HL-60 (cell line): ENCODE data around the gene DGLUCY.

Experiments
- DNase-seq, 2 experiments: peaks; one replicate each; pipeline ENCODE4 v3.0.0-alpha.2; 2010 to 2020; ENCODE audit warnings: low read depth in 1 of 2, low spot score in 1 of 2
- H3K27ac ChIP-seq: fragments of 250-450 bp; sonication (Bioruptor Pico); replicated peaks from 2 replicates; pipeline ENCODE4 v1.5.1; 2020; ENCODE audit warnings: mild to moderate bottlenecking, moderate library complexity
- H3K27me3 ChIP-seq: fragments of 250-450 bp; sonication (Bioruptor Pico); 2 replicates; pipeline ENCODE4 v1.5.1; 2021; ENCODE audit warnings: mild to moderate bottlenecking, moderate library complexity; ENCODE audit not compliant: insufficient read depth, poor library complexity, severe bottlenecking
- H3K4me3 ChIP-seq: replicated peaks from 2 replicates; pipeline ENCODE4 v1.5.1; 2011; ENCODE audit warnings: mild to moderate bottlenecking, control low read depth, low read length; ENCODE audit not compliant: insufficient read depth
- GABPA ChIP-seq: IDR thresholded peaks from 2 replicates; pipeline ENCODE4 v1.6.1; 2012; ENCODE audit warnings: low read depth
- POLR2AphosphoS5 ChIP-seq: IDR thresholded peaks from 2 replicates; pipeline ENCODE4 v1.6.1; 2012; ENCODE audit warnings: low read depth
- SPI1 ChIP-seq: IDR thresholded peaks from 2 replicates; pipeline ENCODE4 v1.6.1; 2012; ENCODE audit warnings: low read depth, mild to moderate bottlenecking, borderline replicate concordance
- TF ChIP-seq, protein P1 (sequence below): IDR thresholded peaks from one replicate; pipeline ENCODE4 v1.5.1; 2011; ENCODE audit warnings: low read length, control low read depth, inconsistent platforms; ENCODE audit not compliant: insufficient read depth
- TF ChIP-seq, protein P2 (sequence below): IDR thresholded peaks from 2 replicates; pipeline ENCODE4 v1.6.1; 2012; ENCODE audit warnings: low read depth; ENCODE audit not compliant: insufficient replicate concordance

The DGLUCY gene

DNA sequence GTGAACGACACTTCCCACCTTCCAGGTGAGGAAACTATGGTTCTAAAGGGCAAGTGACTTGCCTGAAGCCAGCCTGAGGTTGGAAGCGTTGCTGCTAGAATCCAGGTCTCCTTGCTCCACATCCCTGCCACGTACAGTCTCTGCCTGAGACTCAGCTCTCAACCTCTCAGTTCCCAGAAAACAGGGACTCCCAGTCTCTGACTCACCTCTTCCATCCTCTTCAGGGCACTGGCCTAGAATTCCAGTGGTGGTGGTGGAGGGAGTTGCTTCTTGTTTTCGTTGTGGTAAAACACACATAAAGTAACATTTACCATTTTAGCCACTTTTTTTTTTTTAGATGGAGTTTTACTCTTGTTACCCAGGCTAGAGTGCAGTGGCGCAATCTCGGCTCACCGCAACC is 123.3 kb downstream of the DGLUCY start:
- H3K4me3 ChIP-seq: no peak overlapping the region
- no peak for DNase-seq
- H3K27me3 ChIP-seq: no peaks in the 10 kb centered on the region
- no peak for TF ChIP-seq SPI1
- TF ChIP-seq, protein P1, sequence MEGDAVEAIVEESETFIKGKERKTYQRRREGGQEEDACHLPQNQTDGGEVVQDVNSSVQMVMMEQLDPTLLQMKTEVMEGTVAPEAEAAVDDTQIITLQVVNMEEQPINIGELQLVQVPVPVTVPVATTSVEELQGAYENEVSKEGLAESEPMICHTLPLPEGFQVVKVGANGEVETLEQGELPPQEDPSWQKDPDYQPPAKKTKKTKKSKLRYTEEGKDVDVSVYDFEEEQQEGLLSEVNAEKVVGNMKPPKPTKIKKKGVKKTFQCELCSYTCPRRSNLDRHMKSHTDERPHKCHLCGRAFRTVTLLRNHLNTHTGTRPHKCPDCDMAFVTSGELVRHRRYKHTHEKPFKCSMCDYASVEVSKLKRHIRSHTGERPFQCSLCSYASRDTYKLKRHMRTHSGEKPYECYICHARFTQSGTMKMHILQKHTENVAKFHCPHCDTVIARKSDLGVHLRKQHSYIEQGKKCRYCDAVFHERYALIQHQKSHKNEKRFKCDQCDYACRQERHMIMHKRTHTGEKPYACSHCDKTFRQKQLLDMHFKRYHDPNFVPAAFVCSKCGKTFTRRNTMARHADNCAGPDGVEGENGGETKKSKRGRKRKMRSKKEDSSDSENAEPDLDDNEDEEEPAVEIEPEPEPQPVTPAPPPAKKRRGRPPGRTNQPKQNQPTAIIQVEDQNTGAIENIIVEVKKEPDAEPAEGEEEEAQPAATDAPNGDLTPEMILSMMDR: no peak
- TF ChIP-seq GABPA: no peak
- TF ChIP-seq POLR2AphosphoS5: no peak
- TF ChIP-seq, protein P2, sequence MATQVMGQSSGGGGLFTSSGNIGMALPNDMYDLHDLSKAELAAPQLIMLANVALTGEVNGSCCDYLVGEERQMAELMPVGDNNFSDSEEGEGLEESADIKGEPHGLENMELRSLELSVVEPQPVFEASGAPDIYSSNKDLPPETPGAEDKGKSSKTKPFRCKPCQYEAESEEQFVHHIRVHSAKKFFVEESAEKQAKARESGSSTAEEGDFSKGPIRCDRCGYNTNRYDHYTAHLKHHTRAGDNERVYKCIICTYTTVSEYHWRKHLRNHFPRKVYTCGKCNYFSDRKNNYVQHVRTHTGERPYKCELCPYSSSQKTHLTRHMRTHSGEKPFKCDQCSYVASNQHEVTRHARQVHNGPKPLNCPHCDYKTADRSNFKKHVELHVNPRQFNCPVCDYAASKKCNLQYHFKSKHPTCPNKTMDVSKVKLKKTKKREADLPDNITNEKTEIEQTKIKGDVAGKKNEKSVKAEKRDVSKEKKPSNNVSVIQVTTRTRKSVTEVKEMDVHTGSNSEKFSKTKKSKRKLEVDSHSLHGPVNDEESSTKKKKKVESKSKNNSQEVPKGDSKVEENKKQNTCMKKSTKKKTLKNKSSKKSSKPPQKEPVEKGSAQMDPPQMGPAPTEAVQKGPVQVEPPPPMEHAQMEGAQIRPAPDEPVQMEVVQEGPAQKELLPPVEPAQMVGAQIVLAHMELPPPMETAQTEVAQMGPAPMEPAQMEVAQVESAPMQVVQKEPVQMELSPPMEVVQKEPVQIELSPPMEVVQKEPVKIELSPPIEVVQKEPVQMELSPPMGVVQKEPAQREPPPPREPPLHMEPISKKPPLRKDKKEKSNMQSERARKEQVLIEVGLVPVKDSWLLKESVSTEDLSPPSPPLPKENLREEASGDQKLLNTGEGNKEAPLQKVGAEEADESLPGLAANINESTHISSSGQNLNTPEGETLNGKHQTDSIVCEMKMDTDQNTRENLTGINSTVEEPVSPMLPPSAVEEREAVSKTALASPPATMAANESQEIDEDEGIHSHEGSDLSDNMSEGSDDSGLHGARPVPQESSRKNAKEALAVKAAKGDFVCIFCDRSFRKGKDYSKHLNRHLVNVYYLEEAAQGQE: no peak
- H3K27ac ChIP-seq: no peak overlapping the region

DNA sequence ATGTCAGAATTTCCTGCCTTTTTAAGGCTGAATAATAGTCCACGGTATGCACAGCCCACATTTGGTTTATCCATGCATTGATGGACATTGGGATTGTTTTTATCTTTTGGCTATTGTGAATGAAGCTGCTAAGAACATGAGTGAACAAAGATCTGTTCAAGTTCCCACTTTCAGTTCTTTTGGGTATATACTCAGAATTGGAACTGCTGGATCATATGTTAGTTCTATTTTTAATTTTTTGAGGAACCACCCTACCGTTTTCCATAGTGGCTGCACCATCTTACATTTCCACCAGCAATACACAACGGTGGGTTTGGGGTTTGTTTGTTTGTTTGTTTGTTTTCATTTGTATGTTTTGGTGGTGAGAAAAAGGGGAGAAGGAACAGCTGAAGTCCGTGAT is 124.2 kb downstream of the DGLUCY start:
- no peak for TF ChIP-seq SPI1
- TF ChIP-seq, protein P1: no peak
- TF ChIP-seq, protein P2: no peak
- no peak for TF ChIP-seq POLR2AphosphoS5
- TF ChIP-seq GABPA: no peak
- H3K4me3 ChIP-seq: no peak overlapping the region
- H3K27me3 ChIP-seq: no peaks in the 10 kb centered on the region
- DNase-seq: no peak
- no peak overlapping the region for H3K27ac ChIP-seq

DNA sequence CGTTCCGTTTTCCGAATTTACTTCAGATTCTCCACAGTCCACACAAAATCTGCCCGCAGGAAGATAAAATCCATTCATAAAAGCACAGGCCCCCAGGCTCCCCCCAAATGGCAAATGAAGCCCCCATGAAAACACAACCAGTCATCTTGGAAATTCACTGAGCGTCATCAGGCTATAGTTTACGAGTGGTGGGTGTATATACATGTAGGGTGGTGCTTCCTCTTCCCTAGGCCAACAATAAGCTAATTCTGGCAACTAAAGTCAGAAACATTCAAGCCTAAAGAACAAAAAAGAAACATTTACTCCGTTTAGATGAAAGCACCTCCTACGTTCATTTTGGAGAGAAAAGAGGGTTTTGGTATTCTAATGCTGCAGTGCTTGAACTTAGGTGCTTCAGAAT is 124.8 kb downstream of the DGLUCY start:
- H3K27ac ChIP-seq: no peak overlapping the region
- H3K27me3 ChIP-seq: no peaks in the 10 kb centered on the region
- TF ChIP-seq, protein P2: no peak
- TF ChIP-seq, protein P1: no peak
- TF ChIP-seq SPI1 (no peak), POLR2AphosphoS5 (no peak), GABPA (no peak)
- H3K4me3 ChIP-seq: no peak overlapping the region
- no peak for DNase-seq
